B cell (primary cell): ENCODE data around the gene ATAD3B. TPM values are rescaled to one million over a fixed set of nuclear protein-coding genes. Genes with fewer than 3 reads are reported as not detected.
"Not testable (repeated sequence)": the region's sequence is repeated elsewhere in the genome, so short reads cannot be mapped to it uniquely, and the experiment has no call there.

Experiments
- ATAC-seq: fragments of 200-7000 bp; cut with Tn5 transposase; one replicate; pipeline ENCODE4 v1.10.0; 2021; ENCODE audit warnings: low read depth, mild to moderate bottlenecking, moderate number of reproducible peaks, moderate library complexity
- CTCF ChIA-PET: fragments of 350-600 bp; sonication (Branson Sonifier 250); formaldehyde crosslinking; loops from one replicate; lab custom pipeline; 2021; ENCODE audit warnings: antibody characterized with exemption, inconsistent platforms; lab: Charles Lee
- POLR2A ChIA-PET: fragments of 350-600 bp; sonication (Branson Sonifier 250); formaldehyde crosslinking; loops from one replicate; lab custom pipeline; 2021; ENCODE audit warnings: antibody characterized with exemption; lab: Charles Lee
- DNase-seq: peaks from one replicate; pipeline ENCODE4 v3.0.0; 2013
- H2AFZ ChIP-seq: 2 replicates; pipeline ENCODE4 v1.6.1; 2012; ENCODE audit warnings: mild to moderate bottlenecking, low read depth, low read length; ENCODE audit not compliant: insufficient read depth, poor library complexity, severe bottlenecking
- H3K27ac ChIP-seq, 2 donors: 1 replicate in 1 of 2; 2 replicates in 1 of 2; pipeline ENCODE4 v1.5.1; 2012 to 2013; ENCODE audit warnings: low read length in 2 of 2, mild to moderate bottlenecking in 2 of 2, moderate library complexity in 1 of 2
- H3K27me3 ChIP-seq, 4 experiments: fragments of 200-600 bp in 1 of 4; sonication (generic) in 1 of 4; replicated peaks in 1 of 4; 1 replicate in 2 of 4; 2 replicates in 2 of 4; pipeline versions ENCODE4 v1.6.1 to v1.7.0; 2013 to 2016; ENCODE audit warnings: low read length in 3 of 4, mild to moderate bottlenecking in 2 of 4, mixed read lengths in 1 of 4, moderate library complexity in 1 of 4; ENCODE audit not compliant: insufficient read depth in 4 of 4, control insufficient read depth in 3 of 4; ENCODE audit errors: control extremely low read depth in 1 of 4
- H3K36me3 ChIP-seq, 2 experiments: replicated peaks in 1 of 2; 1 replicate in 1 of 2; 2 replicates in 1 of 2; pipeline versions ENCODE4 v1.6.1 to v1.7.1; 2013; ENCODE audit warnings: low read length in 1 of 2; ENCODE audit not compliant: insufficient read depth in 2 of 2, control insufficient read depth in 1 of 2; ENCODE audit errors: control extremely low read depth in 1 of 2, extremely low read depth in 1 of 2
- H3K4me1 ChIP-seq, 2 donors: fragments of 200-600 bp in 1 of 2; sonication (generic) in 1 of 2; 1 replicate in 1 of 2; 2 replicates in 1 of 2; pipeline versions ENCODE4 v1.5.1 to v1.6.1; 2013 to 2017; ENCODE audit warnings: low read length in 2 of 2; ENCODE audit not compliant: control insufficient read depth in 2 of 2, insufficient read depth in 2 of 2
- H3K4me2 ChIP-seq: replicated peaks from 2 replicates; pipeline ENCODE3; 2012; ENCODE audit warnings: mild to moderate bottlenecking, low read depth, low read length; ENCODE audit not compliant: poor library complexity, severe bottlenecking
- H3K4me3 ChIP-seq, 5 experiments: fragments of 200-600 bp in 1 of 5; sonication (generic) in 1 of 5; 1 replicate in 3 of 5; 2 replicates in 2 of 5; pipeline versions ENCODE4 v1.5.1 to v1.7.0; 2011 to 2016; ENCODE audit warnings: low read length in 4 of 5, mild to moderate bottlenecking in 4 of 5, low read depth in 2 of 5, control low read depth in 1 of 5, moderate library complexity in 1 of 5; ENCODE audit not compliant: insufficient read depth in 1 of 5; ENCODE audit errors: control extremely low read depth in 1 of 5, extremely low read depth in 1 of 5
- H3K79me2 ChIP-seq: fragments of 200-600 bp; sonication (generic); one replicate; pipeline ENCODE4 v1.6.0; 2016; ENCODE audit warnings: low read length; ENCODE audit not compliant: control insufficient read depth, insufficient read depth
- H3K9ac ChIP-seq: fragments of 200-600 bp; sonication (generic); 2 replicates; pipeline ENCODE4 v1.6.1; 2017; ENCODE audit warnings: mild to moderate bottlenecking, low read length, moderate library complexity
- H3K9me3 ChIP-seq, 3 donors: one replicate each; pipeline versions ENCODE4 v1.6.1 to v1.7.1; 2013; ENCODE audit warnings: low read length in 2 of 3; ENCODE audit not compliant: control insufficient read depth in 2 of 3, insufficient read depth in 1 of 3; ENCODE audit errors: control extremely low read depth in 1 of 3
- H4K20me1 ChIP-seq: 2 replicates; pipeline ENCODE4 v1.6.0; 2012; ENCODE audit warnings: mild to moderate bottlenecking, low read length; ENCODE audit not compliant: insufficient read depth, control insufficient read depth, poor library complexity, severe bottlenecking
- H3K27ac Mint-ChIP-seq: one replicate; pipeline ENCODE4 v1.8.0; 2021; ENCODE audit warnings: mixed read lengths
- H3K27me3 Mint-ChIP-seq: one replicate; pipeline ENCODE4 v1.8.0; 2021; ENCODE audit warnings: mixed read lengths
- H3K4me1 Mint-ChIP-seq: one replicate; pipeline ENCODE4 v1.8.0; 2021; ENCODE audit warnings: mixed read lengths
- H3K4me3 Mint-ChIP-seq: one replicate; pipeline ENCODE4 v1.8.0; 2021; ENCODE audit warnings: mixed read lengths
- H3K9me3 Mint-ChIP-seq: one replicate; pipeline ENCODE4 v1.8.0; 2022; ENCODE audit warnings: mixed read lengths; ENCODE audit not compliant: insufficient read depth
- EZH2 ChIP-seq: IDR thresholded peaks from 2 replicates; pipeline ENCODE4 v1.6.1; 2012; ENCODE audit warnings: borderline replicate concordance, low read depth, mild to moderate bottlenecking, moderate library complexity, low read length; ENCODE audit not compliant: insufficient read depth, poor library complexity, severe bottlenecking
- WGBS: methylation state at CpG from one replicate; pipeline ENCODE4 v1.1.5; 2013; ENCODE audit warnings: missing lambda C conversion rate; ENCODE audit not compliant: insufficient coverage; 5-methylcytosine and 5-hydroxymethylcytosine counted together
- intact Hi-C: fragments of 100-400 bp; cut with micrococcal nuclease; formaldehyde crosslinking; loops from one replicate; pipeline ENCODE4 v1.10.0; 2022
- polyA plus RNA-seq: library from polyadenylated mRNA; depleted of rRNA; stranded (reverse); fragments of >200 nt; gene quantifications from 2 replicates; pipeline ENCODE4 v1.2.3, GENCODE V29; 2012
- total RNA-seq, 2 donors: library from RNA; stranded (reverse); fragments of 120-200 nt in 1 of 2; gene quantifications; 1 replicate in 1 of 2; 2 replicates in 1 of 2; pipeline versions ENCODE4 v1.2.3 to v1.2.4, GENCODE V29; 2013 to 2022
- TF ChIP-seq, protein P1 (sequence below): fragments of 200-600 bp; IDR thresholded peaks from one replicate; pipeline ENCODE4 v1.8.0; 2022; ENCODE audit warnings: antibody characterized with exemption, mild to moderate bottlenecking

ATAD3B gene
- total and polyA plus RNA-seq, 2 donors (not counting 1 experiment from before 2014, with no cell fraction given), result 50.9 to 51.5 TPM

DNA sequence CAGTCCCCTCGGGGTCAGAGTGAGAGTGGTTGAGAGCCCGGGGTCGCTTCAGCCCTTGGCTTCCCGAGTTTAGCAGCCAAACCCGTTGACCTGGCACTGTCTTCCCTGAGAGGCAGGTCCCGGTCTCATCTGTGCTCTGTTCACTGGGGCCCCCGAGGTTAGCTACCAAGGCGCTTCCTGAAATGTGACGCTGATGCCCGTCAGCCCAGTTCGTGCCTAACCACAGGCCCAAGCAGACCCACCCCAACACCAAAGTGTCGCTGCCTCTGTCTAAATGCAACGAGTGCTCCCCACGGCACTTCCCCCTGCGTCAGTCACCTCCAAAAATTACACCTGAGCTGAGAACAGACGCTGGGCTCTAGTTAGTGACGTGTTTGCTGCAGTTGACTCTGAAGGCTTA is 4.4 kb downstream of the ATAD3B start:
- H3K27ac Mint-ChIP-seq, H3K4me3 ChIP-seq, H3K9ac ChIP-seq, H3K27ac ChIP-seq, H3K9me3 Mint-ChIP-seq, H3K27me3 Mint-ChIP-seq, H2AFZ ChIP-seq, POLR2A ChIA-PET, DNase-seq, ATAC-seq, H3K4me1 ChIP-seq, H3K9me3 ChIP-seq, CTCF ChIA-PET, intact Hi-C loops, H3K4me2 ChIP-seq, H3K4me3 Mint-ChIP-seq, H3K27me3 ChIP-seq: not testable (repeated sequence)
- WGBS, result 12% methylated on average over 3 of the region's 17 CpGs
- Histone ChIP-seq H4K20me1 (peaks cover 26% of the 10 kb centered on the region), H3K79me2 (peaks cover 52% of the 10 kb centered on the region), H3K36me3 (peaks cover 0 to 23% of the 10 kb centered on the region in 2 experiments)
- H3K4me1 Mint-ChIP-seq, result peaks cover 11% of the 10 kb centered on the region

GRCh38 chr1:1477206-1477605 is 5.6 kb downstream of the ATAD3B start:
- Mint-ChIP-seq H3K4me1 (peaks cover 7% of the 10 kb centered on the region), H3K9me3 (no peaks in the 10 kb centered on the region), H3K27me3 (no peaks in the 10 kb centered on the region), H3K4me3 (no peak overlapping the region), H3K27ac (no peak overlapping the region)
- DNase-seq (no peak), ATAC-seq (no peak)
- Histone ChIP-seq H3K27ac (no peak overlapping the region), H2AFZ (no peak overlapping the region), H3K4me1 (peaks cover 6% of the 10 kb centered on the region in 2 donors), H3K79me2 (peaks cover 52% of the 10 kb centered on the region), H3K4me2 (no peak overlapping the region), H3K36me3 (peaks cover 0 to 25% of the 10 kb centered on the region in 2 experiments), H3K9ac (no peak overlapping the region), H3K27me3 (no peaks in the 10 kb centered on the region), H3K9me3 (no peaks in the 10 kb centered on the region), H4K20me1 (peaks cover 26% of the 10 kb centered on the region), H3K4me3 (no peak overlapping the region)
- POLR2A ChIA-PET, result no interaction called here
- intact Hi-C loops, result no loop called here
- CTCF ChIA-PET, result no interaction called here
- TF ChIP-seq EZH2, result no peak
- TF ChIP-seq, protein P1, sequence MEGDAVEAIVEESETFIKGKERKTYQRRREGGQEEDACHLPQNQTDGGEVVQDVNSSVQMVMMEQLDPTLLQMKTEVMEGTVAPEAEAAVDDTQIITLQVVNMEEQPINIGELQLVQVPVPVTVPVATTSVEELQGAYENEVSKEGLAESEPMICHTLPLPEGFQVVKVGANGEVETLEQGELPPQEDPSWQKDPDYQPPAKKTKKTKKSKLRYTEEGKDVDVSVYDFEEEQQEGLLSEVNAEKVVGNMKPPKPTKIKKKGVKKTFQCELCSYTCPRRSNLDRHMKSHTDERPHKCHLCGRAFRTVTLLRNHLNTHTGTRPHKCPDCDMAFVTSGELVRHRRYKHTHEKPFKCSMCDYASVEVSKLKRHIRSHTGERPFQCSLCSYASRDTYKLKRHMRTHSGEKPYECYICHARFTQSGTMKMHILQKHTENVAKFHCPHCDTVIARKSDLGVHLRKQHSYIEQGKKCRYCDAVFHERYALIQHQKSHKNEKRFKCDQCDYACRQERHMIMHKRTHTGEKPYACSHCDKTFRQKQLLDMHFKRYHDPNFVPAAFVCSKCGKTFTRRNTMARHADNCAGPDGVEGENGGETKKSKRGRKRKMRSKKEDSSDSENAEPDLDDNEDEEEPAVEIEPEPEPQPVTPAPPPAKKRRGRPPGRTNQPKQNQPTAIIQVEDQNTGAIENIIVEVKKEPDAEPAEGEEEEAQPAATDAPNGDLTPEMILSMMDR, result no peak
- 100% methylated on average over 15 of the region's 22 CpGs for WGBS
